Left colon (tissue), 2 donors: ENCODE data around the gene WFDC1. TPM values are rescaled to one million over a fixed set of nuclear protein-coding genes. Genes with fewer than 3 reads are reported as not detected.
A peak's percentile ranks its signal among the peaks of the same experiment; 100 is the strongest.

Experiments used
- ATAC-seq: fragments of 200-7000 bp; cut with Tn5 transposase; one replicate; pipeline ENCODE4 v1.9.1; 2020; ENCODE audit warnings: mild to moderate bottlenecking, moderate library complexity
- DNase-seq, 2 donors: peaks; one replicate each; pipeline ENCODE4 v3.0.0-alpha.2; 2020
- intact Hi-C, 2 donors: fragments of 100-400 bp; cut with DNase I in 1 of 2; cut with micrococcal nuclease in 1 of 2; formaldehyde crosslinking; loops; one replicate each; pipeline versions ENCODE4 v1.11.2 to v1.14.0; 2022; cut with DNase I, micrococcal nuclease
- total RNA-seq, 2 donors: library from RNA; stranded (reverse); fragmentation: NEBNext Ultra II Directional; extraction: Animal tissue kit (Norgen Biotek cat#: 25700); gene quantifications; one replicate each; pipeline ENCODE4 v1.2.1, GENCODE V29; 2021
- donor health status: DM: no; HTN: no; CAD: no.
- donor health status: DM: yes; HTN: yes; CAD: no.

Gene WFDC1
- total RNA-seq, 2 donors from 2014 or later: 4.3 to 12.3 TPM

GRCh38 chr16:84294117-84294516 lies 561 bp upstream of the WFDC1 start:
- DNase-seq: no peak
- no peak for ATAC-seq
- intact Hi-C loops: no loop called here

DNA sequence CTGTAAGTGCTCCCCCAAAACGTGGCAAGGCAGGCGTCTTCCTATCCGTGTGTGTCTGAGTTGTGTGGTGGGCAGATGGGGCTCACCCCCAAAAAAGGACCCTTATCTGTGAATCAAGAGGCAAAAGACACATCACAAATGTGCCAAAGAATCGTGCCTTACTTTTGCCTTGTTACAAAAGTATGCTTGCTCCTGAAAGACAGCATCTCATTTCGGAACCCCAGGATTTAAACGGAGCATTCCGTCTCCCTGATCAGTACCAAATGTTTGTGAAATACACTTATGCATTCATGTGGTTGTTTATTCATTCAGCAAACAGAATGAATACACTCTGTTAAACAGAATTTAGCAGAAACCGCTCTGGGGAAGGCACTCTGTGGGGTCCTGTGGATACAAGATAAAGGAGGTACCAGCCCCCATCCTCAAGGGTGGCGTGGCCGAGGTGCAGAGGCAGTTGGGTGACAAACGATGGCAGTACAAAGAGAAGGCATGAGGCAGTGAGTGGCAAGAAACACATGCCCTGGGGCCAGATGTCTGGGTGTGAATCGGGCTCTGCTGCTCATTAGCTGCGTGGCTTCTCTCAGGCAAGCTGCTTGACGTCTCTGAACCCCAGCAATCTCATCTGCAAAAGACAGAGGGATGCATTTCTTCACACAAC lies 654 bp downstream of the WFDC1 start:
- no peak for DNase-seq
- intact Hi-C loops: no loop called here
- no peak for ATAC-seq

DNA sequence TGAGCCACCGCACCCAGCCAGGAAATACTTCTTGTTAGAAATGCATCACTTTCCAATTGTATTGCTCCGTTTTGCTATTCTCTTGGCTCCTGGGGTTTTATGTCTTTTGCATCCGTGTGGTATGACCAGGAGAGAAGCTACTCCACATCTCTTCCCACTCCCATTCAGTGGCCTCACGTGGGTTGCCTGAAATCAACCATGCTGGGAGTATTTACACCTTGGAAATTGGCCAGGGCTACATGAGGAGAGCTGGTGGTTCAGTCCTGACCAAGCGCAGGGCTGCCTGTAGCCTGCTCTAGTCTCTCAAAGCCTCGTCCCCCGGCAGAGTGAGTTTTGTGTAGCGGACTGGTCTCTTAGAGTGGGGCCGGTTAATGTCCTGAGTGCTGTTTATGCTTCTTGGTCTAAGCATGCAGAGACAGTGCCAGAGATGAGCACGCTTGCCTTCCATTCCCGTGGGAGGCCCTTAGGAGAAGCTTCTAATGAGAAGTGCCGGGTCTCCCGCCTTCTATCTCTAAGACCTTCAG lies 3.8 kb downstream of the WFDC1 start:
- ATAC-seq (no peak), DNase-seq (peak in 1 of 2 donors; percentile 49)
- intact Hi-C loops: no loop called here

DNA sequence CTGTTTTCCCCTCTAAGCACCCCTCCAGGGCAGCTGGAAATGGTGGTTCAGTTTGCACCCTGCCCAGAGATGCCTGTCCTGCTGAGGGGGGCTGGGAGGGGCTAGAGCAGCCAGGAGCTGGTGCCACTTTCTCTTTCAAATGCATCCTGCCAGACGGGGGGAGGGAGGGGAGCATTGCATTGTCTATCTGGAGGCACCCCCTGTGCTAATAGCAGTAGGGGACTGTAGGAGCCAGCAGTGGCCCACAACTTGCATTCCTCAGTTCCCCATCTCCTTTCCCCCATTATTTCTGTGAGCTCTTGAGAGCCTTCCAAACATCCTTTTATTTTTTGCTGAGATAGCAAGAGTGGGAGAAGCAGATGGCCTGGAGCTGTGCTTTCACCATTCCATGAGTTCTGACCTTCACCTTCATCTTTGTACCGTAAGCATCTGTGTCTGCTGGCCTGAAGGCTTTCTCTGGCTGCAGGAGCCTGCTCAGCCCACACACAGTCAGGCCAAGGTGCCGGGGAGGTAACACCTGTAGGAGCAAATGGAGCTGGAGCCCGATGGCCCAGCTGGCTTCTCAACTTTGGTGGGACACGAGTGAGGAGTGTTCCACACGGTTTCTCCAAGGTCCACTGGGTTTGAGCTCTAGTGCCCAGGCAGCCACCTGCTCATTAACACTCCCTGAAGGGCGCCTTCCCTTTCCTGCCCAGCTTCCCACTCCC lies 5.2 kb downstream of the WFDC1 start:
- intact Hi-C loops: no loop called here
- DNase-seq (no peak), ATAC-seq (no peak)

DNA sequence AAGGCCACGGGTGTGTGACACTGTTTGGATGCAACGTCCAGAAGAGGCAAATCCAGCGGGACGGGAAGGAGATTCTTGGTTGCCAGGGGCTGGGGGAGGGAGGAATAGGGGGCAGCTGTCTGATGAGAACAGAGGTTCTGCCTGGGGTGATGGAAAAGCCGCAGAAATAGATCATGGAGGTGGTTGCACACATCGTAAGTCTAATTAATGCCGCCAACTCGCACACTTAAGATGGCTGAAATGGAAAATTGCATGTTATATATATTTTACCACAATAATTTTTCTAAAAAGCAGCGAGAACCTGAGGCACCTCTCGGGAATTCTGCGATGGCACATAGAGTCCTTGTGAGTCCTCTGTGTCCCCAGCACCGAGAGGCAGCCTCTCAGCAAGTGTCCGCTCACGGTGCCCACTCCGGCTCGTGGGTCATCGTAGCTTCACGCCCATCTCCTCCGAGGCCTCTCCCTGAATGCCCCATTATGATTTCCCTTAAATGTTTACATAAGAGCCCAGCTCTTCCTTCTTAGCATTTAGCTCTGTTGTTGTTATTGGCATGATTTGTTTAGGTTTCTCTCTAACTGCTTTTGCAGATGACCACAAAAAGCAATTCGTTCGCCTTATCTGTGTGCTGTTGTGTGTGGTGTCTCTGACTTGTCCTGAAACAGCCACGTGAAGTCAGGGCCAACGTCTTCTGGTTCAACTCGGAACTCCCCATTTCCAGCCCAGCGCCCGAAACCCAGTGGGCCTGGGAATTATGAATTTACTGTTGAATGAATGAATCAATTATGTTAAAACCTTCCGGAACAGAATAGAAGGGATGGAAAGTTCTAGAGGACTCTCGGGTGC lies 7.7 kb downstream of the WFDC1 start:
- no peak for ATAC-seq
- no peak for DNase-seq
- intact Hi-C loops: no loop called here

DNA sequence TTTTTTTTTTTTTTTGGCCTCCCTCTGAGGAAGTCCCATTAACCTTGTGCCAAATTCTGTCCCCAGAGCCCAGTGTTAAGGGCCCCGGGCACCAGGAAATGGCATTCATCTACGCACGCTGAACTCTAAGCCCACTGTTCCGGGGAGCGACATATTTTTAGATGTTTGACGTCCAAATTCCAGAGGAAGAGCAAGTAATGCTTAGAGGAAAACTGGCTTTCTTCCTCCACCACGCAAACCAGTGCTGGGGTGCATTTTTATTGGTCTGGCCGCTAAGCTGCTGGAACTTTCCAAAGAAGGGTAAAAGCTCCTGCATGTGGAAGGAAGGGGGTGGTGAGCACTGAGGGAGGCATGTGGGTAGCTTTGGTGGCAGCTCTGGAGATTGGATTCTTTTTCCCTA lies 8.3 kb downstream of the WFDC1 start:
- peak in 1 of 2 donors; percentile 46 for DNase-seq
- no peak for ATAC-seq
- intact Hi-C loops: no loop called here

- intact Hi-C loops: no loop called here
- ATAC-seq (no peak), DNase-seq (no peak)
These were observed 8.8 kb downstream of the WFDC1 start for GRCh38 chr16:84303516-84303915.

GRCh38 chr16:84306564-84306963 lies 11.9 kb downstream of the WFDC1 start:
- ATAC-seq: no peak
- intact Hi-C loops: no loop called here
- no peak for DNase-seq

- DNase-seq: no peak
- intact Hi-C loops: no loop called here
- no peak for ATAC-seq
These were observed 12.7 kb downstream of the WFDC1 start for GRCh38 chr16:84307209-84307954.

DNA sequence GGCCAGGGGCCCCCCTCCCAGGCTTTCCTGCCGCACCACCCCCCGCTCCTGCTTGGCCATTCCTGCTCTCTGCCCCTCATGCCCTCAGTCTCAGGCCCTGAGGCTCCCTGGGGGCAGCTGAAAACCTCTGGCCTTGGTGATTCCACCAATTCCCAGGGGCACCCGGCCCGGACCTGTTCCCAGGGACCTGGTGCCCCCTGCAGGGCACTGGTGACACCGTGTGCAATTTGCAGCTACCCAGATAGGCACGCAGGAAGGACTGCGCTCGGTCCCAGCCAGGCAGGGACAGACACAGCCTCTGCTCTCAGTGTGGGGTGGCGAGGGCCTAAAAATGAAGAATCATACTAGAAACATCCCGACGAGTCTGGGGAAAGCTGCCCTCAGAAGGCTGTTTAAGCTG lies 13.4 kb downstream of the WFDC1 start:
- intact Hi-C loops: no loop called here
- peak; percentile 48 to 66 for DNase-seq
- peak; percentile 64 for ATAC-seq

GRCh38 chr16:84310642-84311041 lies 16.0 kb downstream of the WFDC1 start:
- intact Hi-C loops: no loop called here
- ATAC-seq: no peak

DNA sequence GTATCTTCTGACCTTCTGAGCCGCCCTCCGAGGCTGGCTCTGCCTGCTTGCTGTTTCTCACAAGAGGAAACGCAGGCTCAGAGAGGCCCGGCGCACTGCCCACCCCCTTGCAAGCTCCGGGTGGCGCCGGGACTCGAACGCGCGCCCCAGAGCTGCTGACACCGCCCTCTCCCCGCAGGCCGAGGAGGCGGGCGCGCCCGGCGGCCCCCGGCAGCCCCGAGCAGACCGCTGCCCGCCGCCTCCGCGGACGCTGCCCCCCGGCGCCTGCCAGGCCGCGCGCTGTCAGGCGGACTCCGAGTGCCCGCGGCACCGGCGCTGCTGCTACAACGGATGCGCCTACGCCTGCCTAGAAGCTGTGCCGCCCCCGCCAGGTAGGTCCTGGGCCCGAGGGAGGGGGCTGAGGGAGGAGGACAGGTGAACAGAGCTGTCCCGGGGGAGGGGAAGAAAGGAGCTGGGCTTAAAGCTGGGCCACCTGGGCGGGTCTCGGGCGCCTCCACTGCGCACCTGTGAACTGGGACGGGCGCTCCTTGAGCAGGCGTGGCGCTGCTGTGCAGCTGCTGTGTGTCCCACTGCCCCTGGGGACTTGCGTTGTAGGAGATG lies 18.2 kb downstream of the WFDC1 start:
- peak; percentile 85 to 89 for DNase-seq
- intact Hi-C loops: no loop called here
- peak; percentile 96 for ATAC-seq

More at GRCh38 chr16:84310642-84311041, 16.0 kb downstream of the WFDC1 start:
- DNase-seq: no peak

GRCh38 chr16:84313921-84314320 lies 19.2 kb downstream of the WFDC1 start:
- DNase-seq: no peak
- intact Hi-C loops: no loop called here
- no peak for ATAC-seq

GRCh38 chr16:84314373-84314772 lies 19.7 kb downstream of the WFDC1 start:
- DNase-seq: no peak
- intact Hi-C loops: no loop called here
- ATAC-seq: no peak

DNA sequence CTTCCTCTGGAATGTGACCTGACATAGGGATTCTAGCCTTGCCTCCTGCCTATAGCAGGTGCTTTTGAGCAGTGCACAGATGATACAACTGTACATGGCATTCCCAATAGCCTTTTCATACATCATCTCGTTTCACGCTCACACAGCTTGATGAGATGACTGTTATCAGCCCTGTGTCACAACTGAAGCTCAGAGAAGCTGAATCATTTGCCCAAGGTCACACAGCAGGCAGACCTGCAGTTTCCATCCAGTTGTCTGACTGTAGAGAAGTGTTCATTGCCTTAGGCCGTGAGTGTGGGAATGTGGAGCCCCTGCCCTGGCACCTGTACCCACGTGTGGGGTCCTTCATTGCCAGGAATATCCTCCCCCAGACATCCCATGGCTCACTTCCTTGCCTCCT lies 20.1 kb downstream of the WFDC1 start:
- intact Hi-C loops: no loop called here
- DNase-seq (no peak), ATAC-seq (no peak)

- DNase-seq (no peak), ATAC-seq (no peak)
- intact Hi-C loops: no loop called here
These were observed 20.7 kb downstream of the WFDC1 start for GRCh38 chr16:84315422-84315821.

- no peak for ATAC-seq
- intact Hi-C loops: no loop called here
- DNase-seq: no peak
These were observed 23.7 kb downstream of the WFDC1 start for GRCh38 chr16:84318091-84318975.
